Measurements from ENCODE around the gene TSC22D1. TPM values are rescaled to one million over a fixed set of nuclear protein-coding genes. Genes with fewer than 3 reads are reported as not detected.
A peak's percentile ranks its signal among the peaks of the same experiment; 100 is the strongest.

TSC22D1 gene
- total RNA-seq, 1 donor from 2014 or later = 181 TPM

GRCh38 chr13:44397766-44398223 lies 178.3 kb downstream of the TSC22D1 start:
- Histone ChIP-seq H3K36me3 (no peaks in the 10 kb centered on the region), H3K4me3 (no peak overlapping the region), H3K27ac (peak overlapping the region; percentile 79), H3K79me2 (ENCODE audit: low read depth) (no peaks in the 10 kb centered on the region), H3K9ac (no peak overlapping the region), H2AFZ (replicated peaks) (no peak overlapping the region), H3K27me3 (no peaks in the 10 kb centered on the region), H3F3A (ENCODE audit: low read depth) (peaks cover 22% of the 10 kb centered on the region), H3K9me3 (ENCODE audit: low read depth) (no peaks in the 10 kb centered on the region), H3K4me1 (peaks cover 38% of the 10 kb centered on the region), H4K20me1 (ENCODE audit: low read depth) (no peaks in the 10 kb centered on the region), H3K4me2 (peak overlapping the region; percentile 46)
- TF ChIP-seq EZH2 (IDR thresholded peaks at IDR 0.05) = no peak
- TF ChIP-seq CTCF (IDR thresholded peaks at IDR 0.05) = no peak
- TF ChIP-seq EZH2phosphoT487 (IDR thresholded peaks at IDR 0.05) = no peak
- H3K27me3 Mint-ChIP-seq (ENCODE audit: insufficient read depth, low read depth) = peaks cover 10% of the 10 kb centered on the region
- H3K36me3 Mint-ChIP-seq = no peaks in the 10 kb centered on the region
- peak overlapping the region; percentile 96 for H3K27ac Mint-ChIP-seq
- H3K9me3 Mint-ChIP-seq = no peaks in the 10 kb centered on the region
- H3K4me3 Mint-ChIP-seq = peak overlapping the region; percentile 25
- H3K4me1 Mint-ChIP-seq = peaks cover 86% of the 10 kb centered on the region
- peak; percentile 10 for DNase-seq (ENCODE audit: low spot score)

DNA sequence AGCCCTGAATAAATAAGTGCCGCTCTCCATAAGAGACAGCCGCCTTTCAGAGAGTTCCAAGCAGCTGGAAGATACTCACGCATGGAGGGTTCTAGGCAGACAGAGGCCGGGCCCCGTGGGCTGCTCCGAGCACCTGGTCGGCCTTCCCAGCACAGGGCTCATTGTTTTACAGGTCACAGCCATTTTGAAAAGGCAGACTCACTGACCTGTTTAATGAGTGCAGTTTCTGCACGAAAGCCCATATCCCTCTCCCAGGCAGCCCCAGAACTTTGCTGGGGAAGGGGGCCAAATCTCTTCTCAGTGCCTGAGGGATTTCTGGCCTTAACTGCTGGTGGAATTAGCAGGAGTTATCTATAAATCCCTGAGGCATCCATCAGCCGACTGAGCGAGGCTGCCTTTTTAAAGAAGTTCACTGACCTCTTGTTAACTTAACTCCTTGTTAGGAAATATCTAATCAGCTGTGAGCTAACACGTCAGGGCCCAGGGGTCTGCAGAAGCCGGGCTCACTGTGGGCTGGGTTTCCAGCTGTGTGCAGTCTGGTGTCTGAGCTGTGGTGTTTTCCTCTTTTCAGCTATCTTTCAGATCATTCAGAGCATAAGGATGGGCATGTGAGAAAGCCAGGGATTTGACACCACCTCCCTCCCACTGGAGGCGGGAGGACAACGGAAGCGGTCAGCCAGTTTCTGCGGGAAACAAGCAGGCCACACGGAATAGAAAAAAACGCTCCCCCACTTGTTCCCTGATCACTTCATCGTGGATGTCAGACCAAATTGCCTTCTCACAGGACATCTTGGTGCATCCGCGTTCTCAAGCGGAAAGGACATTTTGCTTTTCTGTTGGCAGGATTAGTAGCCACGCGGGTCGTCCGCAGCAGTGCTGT lies 179.2 kb downstream of the TSC22D1 start:
- TF ChIP-seq EZH2 (IDR thresholded peaks at IDR 0.05) (no peak), CTCF (IDR thresholded peaks at IDR 0.05) (no peak), EZH2phosphoT487 (IDR thresholded peaks at IDR 0.05) (peak; percentile 63)
- H3K4me3 Mint-ChIP-seq = peak overlapping the region; percentile 67
- H3K27ac Mint-ChIP-seq = peak overlapping the region; percentile 96
- H3K27me3 Mint-ChIP-seq (ENCODE audit: insufficient read depth, low read depth) = peaks cover 10% of the 10 kb centered on the region
- H3K9me3 ChIP-seq (ENCODE audit: low read depth) = no peaks in the 10 kb centered on the region
- no peaks in the 10 kb centered on the region for H3K79me2 ChIP-seq (ENCODE audit: low read depth)
- no peak overlapping the region for H2AFZ ChIP-seq (replicated peaks)
- H3K9ac ChIP-seq = no peak overlapping the region
- no peaks in the 10 kb centered on the region for H4K20me1 ChIP-seq (ENCODE audit: low read depth)
- no peaks in the 10 kb centered on the region for H3K36me3 Mint-ChIP-seq
- peak overlapping the region; percentile 46 for H3K4me2 ChIP-seq
- no peaks in the 10 kb centered on the region for H3K27me3 ChIP-seq
- H3K9me3 Mint-ChIP-seq = no peaks in the 10 kb centered on the region
- H3K4me1 ChIP-seq = peaks cover 30% of the 10 kb centered on the region
- no peaks in the 10 kb centered on the region for H3K36me3 ChIP-seq
- H3F3A ChIP-seq (ENCODE audit: low read depth) = peaks cover 22% of the 10 kb centered on the region
- DNase-seq (ENCODE audit: low spot score) = peak; percentile 88
- H3K27ac ChIP-seq = peak overlapping the region; percentile 79
- H3K4me1 Mint-ChIP-seq = peaks cover 86% of the 10 kb centered on the region
- no peak overlapping the region for H3K4me3 ChIP-seq

GRCh38 chr13:44395976-44396694 lies 180.0 kb downstream of the TSC22D1 start:
- Histone ChIP-seq H3K9me3 (ENCODE audit: low read depth) (no peaks in the 10 kb centered on the region), H3K79me2 (ENCODE audit: low read depth) (no peaks in the 10 kb centered on the region), H3K4me1 (peaks cover 30% of the 10 kb centered on the region), H3K4me3 (no peak overlapping the region), H3K4me2 (peak overlapping the region; percentile 46), H3K27me3 (no peaks in the 10 kb centered on the region), H2AFZ (replicated peaks) (no peak overlapping the region), H3K27ac (peak overlapping the region; percentile 79), H3F3A (ENCODE audit: low read depth) (peaks cover 22% of the 10 kb centered on the region), H4K20me1 (ENCODE audit: low read depth) (no peaks in the 10 kb centered on the region), H3K9ac (no peak overlapping the region), H3K36me3 (no peaks in the 10 kb centered on the region)
- Mint-ChIP-seq H3K4me1 (peaks cover 83% of the 10 kb centered on the region), H3K27me3 (ENCODE audit: insufficient read depth, low read depth) (peaks cover 10% of the 10 kb centered on the region), H3K36me3 (no peaks in the 10 kb centered on the region), H3K4me3 (peak overlapping the region; percentile 55), H3K9me3 (no peaks in the 10 kb centered on the region), H3K27ac (peak overlapping the region; percentile 96)
- TF ChIP-seq EZH2 (IDR thresholded peaks at IDR 0.05) = no peak
- no peak for TF ChIP-seq EZH2phosphoT487 (IDR thresholded peaks at IDR 0.05)
- TF ChIP-seq CTCF (IDR thresholded peaks at IDR 0.05) = no peak
- DNase-seq (ENCODE audit: low spot score) = no peak

Measured in neural progenitor cell (in vitro differentiated cells).